ENCODE data around the gene SCN1B.

The SCN1B gene

DNA sequence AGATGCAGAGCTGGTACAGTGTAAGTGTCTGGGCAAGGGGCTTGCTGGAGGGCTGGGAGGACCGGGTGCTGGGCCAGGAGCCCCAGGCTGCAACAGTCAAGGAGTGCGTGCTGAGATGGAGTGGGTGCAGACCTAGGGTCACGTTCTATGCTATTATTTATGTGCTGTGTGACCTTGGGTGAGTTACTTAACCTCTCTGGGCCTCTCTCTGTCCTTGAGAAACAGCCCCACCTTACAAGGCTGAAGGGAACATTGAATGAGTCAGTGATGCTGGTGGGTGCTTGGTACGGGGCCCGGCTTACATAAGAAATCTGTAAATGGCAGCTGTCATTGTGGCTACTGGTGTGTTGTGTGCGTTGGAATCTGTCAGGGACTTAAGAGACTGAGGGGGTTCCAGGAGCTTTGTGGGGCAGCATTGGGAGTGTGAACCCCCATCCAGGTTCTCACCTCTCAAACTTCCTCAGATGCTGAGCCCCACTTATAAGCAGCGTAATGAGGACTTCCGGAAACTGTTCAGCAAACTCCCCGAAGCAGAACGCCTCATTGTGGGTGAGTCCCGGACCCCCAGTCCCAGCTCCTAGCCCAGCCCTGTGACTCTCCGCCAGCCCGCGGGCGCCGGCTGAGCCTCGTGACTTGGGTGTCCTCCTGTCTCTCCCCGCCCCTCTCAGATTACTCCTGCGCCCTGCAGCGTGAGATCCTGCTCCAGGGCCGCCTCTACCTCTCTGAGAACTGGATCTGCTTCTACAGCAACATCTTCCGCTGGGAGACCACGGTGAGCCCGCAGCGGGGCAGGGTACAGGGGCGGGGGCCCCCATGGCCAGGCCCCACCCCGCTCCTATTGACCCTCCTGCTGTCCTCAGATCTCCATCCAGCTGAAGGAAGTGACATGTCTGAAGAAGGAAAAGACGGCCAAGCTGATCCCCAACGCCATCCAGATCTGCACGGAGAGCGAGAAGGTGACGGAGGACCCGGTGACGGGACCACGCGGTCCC lies 20.6 kb upstream of the SCN1B start (continued):
- TF ChIP-seq KLF1 (tag by site-specific recombination; IDR thresholded peaks at IDR 0.05) = peak; percentile 13; the same call in 1 of the 2 replicates

DNA sequence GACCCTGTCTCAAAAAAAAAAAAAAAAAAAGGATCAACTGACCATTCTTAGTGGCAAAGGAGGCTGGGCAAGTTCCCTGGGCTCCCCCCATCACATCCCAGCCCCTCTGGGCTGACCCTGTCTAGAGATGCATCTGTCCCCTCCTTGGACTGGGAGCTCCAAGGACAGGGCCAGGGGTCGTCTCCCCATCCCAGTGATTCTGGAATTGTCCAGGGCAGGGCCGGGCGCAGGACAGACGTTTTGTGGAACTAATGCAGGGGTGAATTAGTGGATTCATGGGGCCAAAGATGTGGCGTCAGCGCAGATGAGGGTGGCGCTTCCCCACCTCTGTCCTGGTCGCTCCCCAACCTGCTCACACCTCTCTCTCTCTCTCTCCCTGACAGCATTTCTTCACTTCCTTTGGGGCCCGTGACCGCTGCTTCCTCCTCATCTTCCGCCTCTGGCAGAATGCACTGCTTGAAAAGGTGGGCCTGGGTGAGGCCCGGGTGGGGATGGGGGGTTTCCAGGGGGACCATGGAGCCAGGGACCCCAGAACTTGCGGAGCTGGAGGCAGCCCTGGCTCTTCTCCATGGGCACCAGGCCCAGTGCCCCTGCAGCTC lies 19.1 kb upstream of the SCN1B start:
- no peaks in the 10 kb centered on the region for H3K4me1 ChIP-seq (ENCODE audit: control insufficient read depth, insufficient read depth, low read length)
- H3K4me3 ChIP-seq (ENCODE audit: low read depth, low read length) = no peak overlapping the region
- TF ChIP-seq ZNF501 (tag by site-specific recombination; IDR thresholded peaks at IDR 0.05) (no peak), ZNF202 (tag by site-specific recombination; IDR thresholded peaks at IDR 0.05; ENCODE audit: borderline replicate concordance) (no peak), ZNF837 (tag by site-specific recombination; IDR thresholded peaks at IDR 0.05) (no peak), PRDM1 (tag by site-specific recombination; IDR thresholded peaks at IDR 0.05) (no peak), ZNF791 (tag by site-specific recombination; IDR thresholded peaks at IDR 0.05) (no peak), ZNF654 (tag by site-specific recombination; IDR thresholded peaks at IDR 0.05; ENCODE audit: low read depth) (no peak)
- TF ChIP-seq, protein P1, sequence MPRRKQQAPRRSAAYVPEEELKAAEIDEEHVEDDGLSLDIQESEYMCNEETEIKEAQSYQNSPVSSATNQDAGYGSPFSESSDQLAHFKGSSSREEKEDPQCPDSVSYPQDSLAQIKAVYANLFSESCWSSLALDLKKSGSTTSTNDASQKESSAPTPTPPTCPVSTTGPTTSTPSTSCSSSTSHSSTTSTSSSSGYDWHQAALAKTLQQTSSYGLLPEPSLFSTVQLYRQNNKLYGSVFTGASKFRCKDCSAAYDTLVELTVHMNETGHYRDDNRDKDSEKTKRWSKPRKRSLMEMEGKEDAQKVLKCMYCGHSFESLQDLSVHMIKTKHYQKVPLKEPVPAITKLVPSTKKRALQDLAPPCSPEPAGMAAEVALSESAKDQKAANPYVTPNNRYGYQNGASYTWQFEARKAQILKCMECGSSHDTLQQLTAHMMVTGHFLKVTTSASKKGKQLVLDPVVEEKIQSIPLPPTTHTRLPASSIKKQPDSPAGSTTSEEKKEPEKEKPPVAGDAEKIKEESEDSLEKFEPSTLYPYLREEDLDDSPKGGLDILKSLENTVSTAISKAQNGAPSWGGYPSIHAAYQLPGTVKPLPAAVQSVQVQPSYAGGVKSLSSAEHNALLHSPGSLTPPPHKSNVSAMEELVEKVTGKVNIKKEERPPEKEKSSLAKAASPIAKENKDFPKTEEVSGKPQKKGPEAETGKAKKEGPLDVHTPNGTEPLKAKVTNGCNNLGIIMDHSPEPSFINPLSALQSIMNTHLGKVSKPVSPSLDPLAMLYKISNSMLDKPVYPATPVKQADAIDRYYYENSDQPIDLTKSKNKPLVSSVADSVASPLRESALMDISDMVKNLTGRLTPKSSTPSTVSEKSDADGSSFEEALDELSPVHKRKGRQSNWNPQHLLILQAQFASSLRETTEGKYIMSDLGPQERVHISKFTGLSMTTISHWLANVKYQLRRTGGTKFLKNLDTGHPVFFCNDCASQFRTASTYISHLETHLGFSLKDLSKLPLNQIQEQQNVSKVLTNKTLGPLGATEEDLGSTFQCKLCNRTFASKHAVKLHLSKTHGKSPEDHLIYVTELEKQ (tag by site-specific recombination; IDR thresholded peaks at IDR 0.05; ENCODE audit: borderline replicate concordance) = no peak
- TF ChIP-seq, protein P2, sequence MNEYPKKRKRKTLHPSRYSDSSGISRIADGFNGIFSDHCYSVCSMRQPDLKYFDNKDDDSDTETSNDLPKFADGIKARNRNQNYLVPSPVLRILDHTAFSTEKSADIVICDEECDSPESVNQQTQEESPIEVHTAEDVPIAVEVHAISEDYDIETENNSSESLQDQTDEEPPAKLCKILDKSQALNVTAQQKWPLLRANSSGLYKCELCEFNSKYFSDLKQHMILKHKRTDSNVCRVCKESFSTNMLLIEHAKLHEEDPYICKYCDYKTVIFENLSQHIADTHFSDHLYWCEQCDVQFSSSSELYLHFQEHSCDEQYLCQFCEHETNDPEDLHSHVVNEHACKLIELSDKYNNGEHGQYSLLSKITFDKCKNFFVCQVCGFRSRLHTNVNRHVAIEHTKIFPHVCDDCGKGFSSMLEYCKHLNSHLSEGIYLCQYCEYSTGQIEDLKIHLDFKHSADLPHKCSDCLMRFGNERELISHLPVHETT (tag by site-specific recombination; IDR thresholded peaks at IDR 0.05) = no peak
- TF ChIP-seq, protein P3, sequence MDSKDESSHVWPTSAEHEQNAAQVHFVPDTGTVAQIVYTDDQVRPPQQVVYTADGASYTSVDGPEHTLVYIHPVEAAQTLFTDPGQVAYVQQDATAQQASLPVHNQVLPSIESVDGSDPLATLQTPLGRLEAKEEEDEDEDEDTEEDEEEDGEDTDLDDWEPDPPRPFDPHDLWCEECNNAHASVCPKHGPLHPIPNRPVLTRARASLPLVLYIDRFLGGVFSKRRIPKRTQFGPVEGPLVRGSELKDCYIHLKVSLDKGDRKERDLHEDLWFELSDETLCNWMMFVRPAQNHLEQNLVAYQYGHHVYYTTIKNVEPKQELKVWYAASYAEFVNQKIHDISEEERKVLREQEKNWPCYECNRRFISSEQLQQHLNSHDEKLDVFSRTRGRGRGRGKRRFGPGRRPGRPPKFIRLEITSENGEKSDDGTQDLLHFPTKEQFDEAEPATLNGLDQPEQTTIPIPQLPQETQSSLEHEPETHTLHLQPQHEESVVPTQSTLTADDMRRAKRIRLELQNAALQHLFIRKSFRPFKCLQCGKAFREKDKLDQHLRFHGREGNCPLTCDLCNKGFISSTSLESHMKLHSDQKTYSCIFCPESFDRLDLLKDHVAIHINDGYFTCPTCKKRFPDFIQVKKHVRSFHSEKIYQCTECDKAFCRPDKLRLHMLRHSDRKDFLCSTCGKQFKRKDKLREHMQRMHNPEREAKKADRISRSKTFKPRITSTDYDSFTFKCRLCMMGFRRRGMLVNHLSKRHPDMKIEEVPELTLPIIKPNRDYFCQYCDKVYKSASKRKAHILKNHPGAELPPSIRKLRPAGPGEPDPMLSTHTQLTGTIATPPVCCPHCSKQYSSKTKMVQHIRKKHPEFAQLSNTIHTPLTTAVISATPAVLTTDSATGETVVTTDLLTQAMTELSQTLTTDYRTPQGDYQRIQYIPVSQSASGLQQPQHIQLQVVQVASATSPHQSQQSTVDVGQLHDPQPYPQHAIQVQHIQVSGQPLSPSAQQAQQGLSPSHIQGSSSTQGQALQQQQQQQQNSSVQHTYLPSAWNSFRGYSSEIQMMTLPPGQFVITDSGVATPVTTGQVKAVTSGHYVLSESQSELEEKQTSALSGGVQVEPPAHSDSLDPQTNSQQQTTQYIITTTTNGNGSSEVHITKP (tag by site-specific recombination; IDR thresholded peaks at IDR 0.05) = no peak
- ChIA-PET CTCF (interaction anchor here (0.6 to 9.0 kb wide), 5 partner anchors 11 to 499 kb away, joined by 3 to 96 read pairs (median 4); partner anchors contain the start of genes GRAMD1A and ZNF30), POLR2A (interaction anchor here (0.7 to 4.2 kb wide), 3 partner anchors 10 to 51 kb away, joined by 4 to 20 read pairs (median 8); partner anchors contain the start of gene GRAMD1A)
- H3K27ac ChIP-seq (ENCODE audit: extremely low read depth, low read depth, low read length) = 0 out of 2 replicates have a peak overlapping the region, but pooled peaks have one; percentile 24
- no peaks in the 10 kb centered on the region for H3K9me3 ChIP-seq (ENCODE audit: control insufficient read depth, insufficient read depth, low read depth, low read length)
- peaks cover 83 to 99% of the 10 kb centered on the region in 2 experiments for H3K36me3 ChIP-seq (ENCODE audit: control insufficient read depth in 2 of 2, insufficient read depth in 1 of 2, low read length in 2 of 2)

Data from HEK293 (cell line).